ENCODE measurements around the gene MRPL45.

MRPL45 gene

DNA sequence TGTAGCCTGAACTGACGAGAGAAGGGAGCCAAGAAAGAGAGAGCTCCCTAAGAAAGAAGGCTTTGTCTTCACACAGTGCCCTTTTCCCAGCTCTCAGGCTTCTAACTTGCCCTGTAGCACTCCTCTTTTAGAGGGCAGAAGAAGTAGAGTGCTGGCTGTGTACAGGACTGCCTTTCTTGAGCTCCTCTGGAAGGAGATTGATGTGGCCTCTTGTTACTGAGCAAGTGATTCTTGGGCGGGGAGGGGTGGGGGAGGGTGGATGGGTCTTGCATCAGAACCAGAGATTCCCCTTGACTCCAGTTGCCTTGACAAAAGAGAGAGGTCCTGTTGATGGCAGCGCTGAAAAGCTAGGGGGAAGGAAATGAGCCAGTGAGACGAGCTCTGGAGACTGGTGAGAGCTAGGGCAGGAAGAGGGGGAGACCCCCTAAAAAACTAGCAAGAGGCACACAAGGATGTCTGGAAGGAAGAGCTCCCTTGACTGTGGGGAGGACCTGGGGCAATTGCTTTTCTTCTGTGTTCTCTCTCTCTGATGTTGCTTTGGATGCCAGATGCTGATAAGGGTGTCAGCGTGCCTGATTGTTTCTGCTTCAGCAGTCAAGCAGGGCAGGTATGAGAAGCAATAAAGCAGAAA is 28.4 kb downstream of the MRPL45 start:
- FAIRE-seq = no peak

DNA sequence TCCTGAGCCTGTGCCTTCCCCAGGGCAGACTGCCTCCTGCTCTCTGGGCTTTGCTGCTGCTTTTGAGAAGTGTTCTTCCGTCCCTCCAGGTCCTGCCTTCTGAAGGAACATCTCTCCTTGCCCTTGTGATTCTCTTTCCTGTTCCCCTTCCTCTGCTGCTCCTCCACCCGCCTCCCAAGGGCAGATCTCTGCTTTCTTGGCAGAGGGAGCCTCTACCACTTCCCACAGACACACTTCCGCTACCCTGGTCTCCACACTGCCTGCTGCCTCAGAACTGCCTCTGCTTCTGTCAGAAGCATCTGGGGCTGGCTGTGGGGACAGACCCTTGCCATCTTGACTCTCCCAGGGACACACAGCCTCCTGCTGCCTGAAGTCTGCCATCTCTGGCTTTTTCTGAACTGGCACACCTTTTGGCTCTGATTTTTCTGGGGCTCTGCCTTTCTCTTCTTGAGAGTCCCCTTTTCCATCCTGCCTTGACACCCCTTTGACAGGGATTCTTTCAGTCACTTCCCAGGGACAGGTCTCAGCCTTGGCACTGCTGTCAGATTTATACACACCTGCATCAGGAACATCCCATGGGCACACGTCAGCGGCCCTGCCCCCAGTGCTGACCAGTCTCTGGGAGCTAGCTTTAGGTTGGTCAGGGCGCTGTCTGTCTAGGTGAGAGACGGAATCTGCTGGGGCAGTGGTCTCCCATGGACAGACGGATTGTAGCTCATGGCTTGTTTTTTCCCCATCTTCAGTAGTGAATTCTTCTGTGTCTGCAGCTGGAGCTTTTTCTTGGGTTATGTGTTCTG is 30.2 kb downstream of the MRPL45 start:
- no peak for FAIRE-seq

- FAIRE-seq = no peak
These were observed 31.0 kb downstream of the MRPL45 start for GRCh38 chr17:38327936-38328335.

DNA sequence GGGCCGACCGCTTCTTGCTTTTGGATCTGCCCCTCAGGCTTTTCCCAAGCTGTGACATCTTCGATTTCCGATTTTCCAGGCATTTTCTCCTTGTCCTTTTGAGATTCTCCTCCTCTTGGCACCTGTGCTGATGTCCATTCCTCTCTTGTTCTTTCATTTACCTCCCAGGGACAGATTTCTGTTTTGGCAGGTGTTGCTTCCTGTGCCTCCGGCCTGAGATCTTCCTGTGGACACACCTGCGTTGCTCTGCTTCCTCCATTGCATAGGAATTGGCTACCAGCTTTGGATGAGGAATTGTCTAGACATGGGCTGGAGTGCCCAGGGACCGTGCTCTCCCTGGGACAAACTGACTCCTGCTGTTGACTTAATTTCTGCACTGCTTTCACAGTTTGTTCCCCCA is 31.7 kb downstream of the MRPL45 start:
- no peak for FAIRE-seq

DNA sequence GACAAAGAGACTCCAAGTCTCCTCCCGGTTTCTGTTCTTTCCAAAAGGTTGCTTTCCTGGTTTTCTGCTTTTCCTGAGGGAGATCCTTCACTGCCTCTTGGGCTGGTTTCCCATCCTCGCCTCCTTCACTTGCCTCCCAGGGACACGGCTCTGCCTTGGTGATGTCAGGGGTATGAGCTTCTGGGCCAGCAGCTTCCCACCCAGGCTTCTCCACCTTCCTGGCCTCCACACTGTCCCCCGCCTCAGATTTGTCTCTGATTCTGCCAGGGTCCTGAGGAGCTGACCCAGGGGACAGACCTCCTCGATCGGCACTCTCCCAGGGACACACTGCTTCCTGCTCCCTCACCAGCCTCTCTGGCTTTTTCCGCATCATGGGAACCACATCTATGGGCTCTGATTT is 32.3 kb downstream of the MRPL45 start:
- FAIRE-seq = no peak

DNA sequence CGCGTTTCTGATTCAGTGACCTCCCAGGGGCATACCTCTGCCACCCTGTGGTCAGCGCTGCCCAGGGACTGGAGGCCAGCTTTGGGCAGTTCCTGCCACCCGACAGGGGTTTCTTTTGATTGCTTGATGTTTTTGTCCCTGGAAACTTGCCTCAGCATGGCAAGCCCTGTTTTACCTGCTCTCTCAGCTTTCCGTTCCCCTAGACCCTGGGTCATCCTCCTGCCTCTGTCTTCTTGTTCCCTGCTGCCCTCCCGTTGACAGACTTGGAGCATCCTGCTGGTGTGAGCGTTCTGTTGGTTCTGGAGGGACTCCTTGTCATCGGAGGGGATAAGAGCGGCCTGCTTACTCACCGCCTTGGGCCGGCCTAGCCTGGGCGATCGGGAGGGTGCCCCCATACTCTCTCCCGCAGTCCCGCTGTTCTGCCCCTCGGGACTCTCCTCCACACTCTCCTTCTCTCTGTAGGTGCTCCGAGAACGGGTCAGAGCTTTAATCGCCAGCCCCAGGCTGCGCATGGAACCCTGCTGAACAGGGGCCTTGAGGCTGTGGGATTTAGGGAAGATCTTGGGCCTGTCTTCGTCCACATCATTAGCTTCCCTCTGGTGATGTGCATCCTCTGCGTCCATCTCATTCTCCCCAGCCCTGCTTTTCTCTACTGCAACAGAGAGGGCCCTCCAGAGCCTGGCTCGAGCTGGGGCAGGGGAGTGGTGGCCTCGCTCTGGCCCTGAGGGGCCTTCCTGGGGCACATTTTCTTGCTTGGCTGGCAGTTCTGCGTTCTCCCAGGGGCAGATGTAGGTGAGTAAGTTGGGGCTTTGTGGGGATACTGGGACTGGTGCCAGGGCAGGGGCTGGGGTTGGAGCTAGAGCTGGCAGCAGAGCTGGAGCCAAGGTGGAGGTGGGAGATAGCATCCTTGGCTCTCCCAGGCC is 33.1 kb downstream of the MRPL45 start:
- FAIRE-seq = no peak

DNA sequence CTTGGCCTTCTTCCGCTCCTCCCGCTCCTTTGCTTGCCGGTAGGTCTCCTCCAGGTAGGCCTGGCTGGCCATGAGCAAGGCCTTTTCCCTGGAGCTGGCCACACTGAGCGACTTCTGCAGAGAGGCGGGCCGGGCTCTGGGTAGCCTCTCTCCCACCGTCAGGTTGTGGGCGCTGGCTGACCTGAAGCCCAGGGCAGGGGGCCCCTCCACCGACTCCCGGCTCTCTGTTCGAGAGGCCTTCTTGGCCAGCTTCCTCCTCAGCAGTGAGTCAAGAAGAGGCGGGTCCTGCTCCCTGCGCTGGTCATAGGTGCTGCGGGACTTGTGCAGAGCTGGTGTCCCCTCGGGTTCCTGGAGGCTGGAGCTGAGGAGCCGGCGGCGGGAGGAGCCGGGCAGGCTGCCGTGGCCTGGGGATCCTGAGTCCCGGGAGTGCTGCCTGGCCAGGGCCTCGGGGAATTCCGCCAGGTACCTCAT is 34.0 kb downstream of the MRPL45 start:
- no peak for FAIRE-seq

DNA sequence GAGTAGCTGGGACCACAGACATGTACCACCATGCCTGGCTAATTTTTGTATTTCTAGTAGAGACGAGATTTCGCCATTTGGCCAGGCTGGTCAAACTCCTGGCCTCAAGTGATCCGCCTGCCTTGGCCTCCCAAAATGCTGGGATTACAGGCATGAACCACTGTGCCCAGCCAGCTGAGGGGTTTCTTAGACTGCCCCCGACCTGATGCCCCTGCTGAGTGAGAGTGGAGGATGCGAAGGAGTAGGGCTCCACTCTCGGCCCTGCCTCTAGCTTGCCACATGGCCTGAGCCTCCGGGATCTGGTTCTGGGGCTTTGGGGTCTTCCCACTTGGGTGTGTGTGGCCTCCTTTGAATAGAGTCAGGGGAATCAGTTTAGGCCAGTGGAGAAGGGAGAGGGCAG is 35.8 kb downstream of the MRPL45 start:
- FAIRE-seq = no peak

DNA sequence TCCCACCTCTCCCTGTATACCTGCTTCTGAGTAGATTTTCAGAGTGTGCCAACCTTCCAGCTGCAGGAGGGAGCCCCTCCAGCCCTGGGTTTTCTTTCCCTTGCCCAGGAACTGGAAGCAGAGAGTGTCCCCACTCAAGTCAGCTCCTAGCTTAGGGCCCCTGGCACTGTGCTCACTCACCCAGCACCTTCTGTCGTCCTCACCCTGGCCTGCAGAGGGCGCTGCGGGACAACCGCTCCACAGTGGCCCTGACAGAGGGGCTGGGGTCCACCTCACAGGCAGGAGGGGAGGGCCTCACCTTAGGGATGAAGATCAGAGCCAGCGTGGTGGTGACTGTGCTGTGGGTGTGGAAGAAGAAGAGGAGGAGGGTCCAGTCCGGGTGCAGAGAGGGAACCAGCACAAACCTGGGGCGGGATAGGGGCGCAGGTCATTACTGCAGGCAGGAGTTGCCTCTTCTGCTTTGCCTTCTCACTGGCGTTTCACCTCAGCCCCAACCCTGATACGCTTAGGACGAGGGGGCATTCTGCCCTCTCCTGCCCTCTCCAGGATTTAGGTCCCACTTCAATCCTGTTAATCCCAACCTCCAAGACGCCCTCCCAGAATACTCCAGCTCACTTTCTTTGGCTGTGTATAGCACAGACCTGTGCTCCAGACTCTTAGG is 36.8 kb downstream of the MRPL45 start:
- FAIRE-seq = no peak

DNA sequence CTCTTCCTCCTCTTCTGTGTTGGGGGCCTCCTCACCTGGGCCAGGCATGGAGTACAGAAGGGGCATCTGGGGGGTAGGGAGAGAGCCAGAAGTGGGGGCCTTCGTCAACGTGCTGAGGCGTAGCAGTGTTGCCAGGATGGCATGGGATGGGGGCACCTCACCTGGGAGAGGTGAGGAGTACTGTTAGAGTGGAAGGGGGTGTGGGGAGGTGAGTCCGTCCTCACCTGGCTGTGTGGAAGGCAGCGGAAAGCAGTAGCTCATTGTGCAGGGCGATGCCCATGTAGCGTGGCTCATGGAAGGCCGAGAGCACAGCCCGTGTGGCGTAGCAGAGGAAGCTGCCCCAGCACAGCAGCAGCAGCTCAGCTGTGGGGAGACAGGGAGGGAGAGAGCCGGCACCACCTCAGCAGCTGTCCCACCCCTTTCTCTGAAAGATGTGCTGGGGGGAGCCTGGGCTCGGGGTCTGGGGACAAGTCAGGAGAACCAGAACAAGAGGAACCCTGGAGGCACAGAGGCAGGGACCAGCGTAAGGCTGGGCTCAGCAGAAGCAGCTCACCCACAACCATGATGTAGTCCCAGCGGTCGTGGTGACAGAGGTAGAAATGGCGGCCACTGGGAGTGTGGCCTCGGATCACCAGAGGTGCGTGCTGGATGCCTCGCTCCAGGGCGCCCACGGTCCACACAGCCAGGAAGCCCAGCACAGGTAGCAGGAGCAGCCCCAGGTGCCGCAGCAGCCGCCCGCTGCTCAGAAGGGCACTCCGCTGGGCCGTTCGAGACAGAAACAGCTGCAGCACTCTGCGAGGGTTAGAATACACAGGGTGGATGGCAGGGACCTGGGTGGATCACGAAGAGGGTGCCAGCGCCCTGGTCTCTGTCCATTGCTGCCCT is 37.8 kb downstream of the MRPL45 start:
- FAIRE-seq = no peak

- FAIRE-seq = no peak
These were observed 39.9 kb downstream of the MRPL45 start for GRCh38 chr17:38336838-38337237.

- no peak for FAIRE-seq
These were observed 41.1 kb downstream of the MRPL45 start for GRCh38 chr17:38338053-38338452.

DNA sequence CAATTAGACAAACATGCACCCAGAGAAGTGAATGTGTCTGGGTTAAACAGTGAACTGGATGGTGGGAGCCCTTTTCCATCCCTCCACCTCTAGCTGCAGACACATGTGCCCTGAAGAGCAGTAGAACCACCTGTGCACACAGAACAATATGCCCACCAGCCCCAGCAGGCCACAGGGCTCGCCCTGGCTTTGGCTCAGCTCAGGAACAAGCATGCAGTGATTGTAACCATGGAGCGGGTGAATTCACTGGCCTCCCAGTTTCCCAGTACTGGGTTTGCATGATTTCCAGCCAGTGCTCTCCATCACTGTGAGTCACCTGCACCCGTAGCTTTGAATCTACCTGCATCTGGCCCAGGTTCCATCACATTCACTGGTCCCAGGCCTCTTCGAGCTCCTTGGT is 41.6 kb downstream of the MRPL45 start:
- FAIRE-seq = no peak

DNA sequence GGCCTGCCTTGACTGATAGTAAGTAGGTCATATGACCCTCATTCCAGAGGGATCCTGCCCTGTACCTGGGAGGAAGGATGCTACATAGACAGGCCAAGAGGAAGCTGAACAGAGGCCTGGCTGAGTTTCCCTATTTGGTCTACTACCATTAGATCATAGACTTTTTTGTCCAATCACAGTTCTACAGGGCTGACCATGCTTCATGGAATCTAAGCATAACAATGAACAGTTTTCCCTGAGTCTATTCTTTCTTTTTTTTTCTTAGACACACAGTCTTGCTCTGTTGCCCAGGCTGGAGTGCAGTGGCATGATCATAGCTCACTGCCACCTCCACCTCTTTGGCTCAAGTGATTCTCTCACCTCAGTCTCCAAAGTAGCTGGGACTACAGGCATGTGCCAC is 42.9 kb downstream of the MRPL45 start:
- FAIRE-seq = no peak

- no peak for FAIRE-seq
These were observed 44.2 kb downstream of the MRPL45 start for GRCh38 chr17:38341035-38341721.

GRCh38 chr17:38342886-38343607 is 46.1 kb downstream of the MRPL45 start:
- no peak for FAIRE-seq

DNA sequence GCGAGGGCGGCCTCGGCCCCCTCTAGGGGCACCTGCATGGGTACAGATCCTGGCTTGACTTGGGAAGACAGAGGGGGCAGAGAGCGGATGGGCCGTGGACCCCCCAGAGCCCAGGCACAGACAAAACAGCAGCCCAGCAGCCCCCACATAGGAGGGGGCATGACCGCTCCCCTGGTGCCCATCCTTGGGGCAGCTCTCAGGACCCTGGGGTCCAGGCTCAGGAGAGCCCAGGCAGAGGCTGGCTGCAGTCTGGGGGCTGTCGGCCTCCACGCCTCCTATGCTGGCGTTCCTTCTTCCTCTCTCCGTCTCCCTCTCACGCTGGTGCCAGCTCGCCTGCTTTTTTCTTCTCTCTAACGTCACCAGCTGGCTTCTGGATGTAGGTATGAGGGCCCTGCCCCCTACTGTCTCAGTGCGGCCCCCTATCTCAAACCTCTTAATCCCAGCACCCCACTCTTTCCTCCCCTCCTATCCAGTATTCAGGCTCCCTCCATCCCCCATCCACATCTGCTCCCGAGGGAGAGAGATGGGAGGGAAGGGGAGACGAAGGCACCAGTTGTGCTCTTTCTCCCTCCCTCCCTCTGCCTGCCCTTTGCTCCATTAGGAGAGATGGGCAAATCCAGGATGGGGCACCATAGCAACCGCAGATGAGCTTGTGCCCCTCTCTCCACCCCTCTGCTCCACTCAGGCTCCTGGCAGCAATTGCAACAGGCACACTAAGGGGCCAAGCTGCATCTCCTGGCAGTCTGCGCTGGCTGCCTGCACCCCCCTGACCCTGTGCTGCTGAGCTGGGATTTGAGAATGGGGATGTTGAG is 46.8 kb downstream of the MRPL45 start, which contains the start of gene GPR179:
Gene GPR179 (minus strand): TSS at position 349 of the 812 bp plus-strand sequence. CDS start 167 bp downstream, at position 182.
- no peak for FAIRE-seq

- FAIRE-seq = no peak
These were observed 47.4 kb downstream of the MRPL45 start for GRCh38 chr17:38344420-38344745.

DNA sequence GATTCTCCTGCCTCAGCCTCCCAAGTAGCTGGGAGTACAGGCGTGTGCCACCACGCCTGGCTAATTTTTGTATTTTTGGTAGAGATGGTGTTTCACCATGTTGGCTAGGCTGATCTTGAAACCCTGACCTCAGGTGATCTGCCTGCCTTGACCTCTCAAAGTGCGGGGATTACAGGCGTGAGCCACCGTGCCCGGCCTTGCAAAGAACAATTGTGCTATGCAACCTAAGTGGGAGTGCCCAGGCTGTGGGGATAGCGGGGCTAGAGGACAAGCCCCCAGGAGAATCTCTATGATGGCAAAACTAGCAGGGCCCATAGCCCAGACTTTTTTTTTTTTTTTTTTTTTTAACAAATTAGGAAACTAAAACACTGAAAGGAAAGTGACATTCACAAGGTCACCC is 48.8 kb downstream of the MRPL45 start:
- no peak for FAIRE-seq

Measured in islet of Langerhans (tissue), 1 donor.